Measurements from ENCODE around the gene SPART.
"Not testable (repeated sequence)": the region's sequence is repeated elsewhere in the genome, so short reads cannot be mapped to it uniquely, and the experiment has no call there.

Gene SPART

GRCh38 chr13:36353001-36353400 is 6.8 kb upstream of the SPART start:
- DNase-seq = no peak
- no peak for ATAC-seq

GRCh38 chr13:36352350-36352749 is 6.2 kb upstream of the SPART start:
- DNase-seq = no peak
- ATAC-seq = no peak

GRCh38 chr13:36347531-36348210 is 1.5 kb upstream of the SPART start:
- DNase-seq (no peak), ATAC-seq (no peak)

GRCh38 chr13:36345438-36346221 is 564 bp downstream of the SPART start:
- ATAC-seq (no peak), DNase-seq (peak; percentile 46)

GRCh38 chr13:36344886-36345437 is 1.2 kb downstream of the SPART start:
- ATAC-seq (no peak), DNase-seq (peak; percentile 12)

- no peak for DNase-seq
These were observed 2.0 kb downstream of the SPART start for GRCh38 chr13:36344173-36344572.

GRCh38 chr13:36343766-36344165 is 2.4 kb downstream of the SPART start:
- ATAC-seq = no peak
- DNase-seq = no peak

More at GRCh38 chr13:36344173-36344572, 2.0 kb downstream of the SPART start:
- ATAC-seq = no peak

- DNase-seq = no peak
- ATAC-seq = no peak
These were observed 3.5 kb downstream of the SPART start for GRCh38 chr13:36342715-36343114.

GRCh38 chr13:36341718-36342117 is 4.5 kb downstream of the SPART start:
- no peak for DNase-seq
- no peak for ATAC-seq

- DNase-seq = no peak
- ATAC-seq = no peak
These were observed 6.5 kb downstream of the SPART start for GRCh38 chr13:36339600-36340155.

- ATAC-seq = no peak
- no peak for DNase-seq
These were observed 8.1 kb downstream of the SPART start for GRCh38 chr13:36337938-36338641.

GRCh38 chr13:36332986-36333385 is 13.2 kb downstream of the SPART start:
- DNase-seq (no peak), ATAC-seq (no peak)

GRCh38 chr13:36332255-36332654 is 13.9 kb downstream of the SPART start:
- DNase-seq, ATAC-seq: not testable (repeated sequence)

GRCh38 chr13:36331280-36331679 is 14.9 kb downstream of the SPART start:
- DNase-seq (no peak), ATAC-seq (no peak)

- ATAC-seq = no peak
- no peak for DNase-seq
These were observed 16.8 kb downstream of the SPART start for GRCh38 chr13:36329361-36329760.

GRCh38 chr13:36328821-36329220 is 17.4 kb downstream of the SPART start:
- no peak for ATAC-seq
- no peak for DNase-seq

- DNase-seq (no peak), ATAC-seq (no peak)
These were observed 20.3 kb downstream of the SPART start for GRCh38 chr13:36325912-36326311.

- ATAC-seq, DNase-seq: not testable (repeated sequence)
These were observed 21.3 kb downstream of the SPART start for GRCh38 chr13:36324881-36325280.

- no peak for ATAC-seq
- no peak for DNase-seq
These were observed 22.1 kb downstream of the SPART start for GRCh38 chr13:36323951-36324566.

- no peak for DNase-seq
- no peak for ATAC-seq
These were observed 22.8 kb downstream of the SPART start for GRCh38 chr13:36323408-36323807.

- not testable (repeated sequence) for ATAC-seq, DNase-seq
These were observed 26.4 kb downstream of the SPART start for GRCh38 chr13:36319793-36320192.

All from stimulated activated naive CD8-positive, alpha-beta T cell treated with anti-CD3 and anti-CD28 coated beads, Interleukin-15, Interleukin-2, amounts not matched to agents 100 U/mL and 50 U/mL, for 24 hours (primary cell).